ENCODE measurements around the gene ZSWIM5.
"Not testable (repeated sequence)": the region's sequence is repeated elsewhere in the genome, so short reads cannot be mapped to it uniquely, and the experiment has no call there.

ZSWIM5 gene

GRCh38 chr1:45107782-45108181, 98.6 kb downstream of the ZSWIM5 start:
- no peak for TF ChIP-seq CTCF (IDR thresholded peaks at IDR 0.05; ENCODE audit: extremely low read depth, missing control alignments)
- DNase-seq (ENCODE audit: low spot score), result no peak

- DNase-seq (ENCODE audit: low spot score), result not testable (repeated sequence)
Observed at GRCh38 chr1:45106864-45107263, 99.5 kb downstream of the ZSWIM5 start.

GRCh38 chr1:45106156-45106545, 100.3 kb downstream of the ZSWIM5 start:
- DNase-seq (ENCODE audit: low spot score), result not testable (repeated sequence)

GRCh38 chr1:45105486-45106155, 100.8 kb downstream of the ZSWIM5 start:
- DNase-seq (ENCODE audit: low spot score), result not testable (repeated sequence)

- DNase-seq (ENCODE audit: low spot score), result peak; percentile 5
- TF ChIP-seq CTCF (IDR thresholded peaks at IDR 0.05; ENCODE audit: extremely low read depth, missing control alignments), result no peak
Observed at GRCh38 chr1:45103534-45103933, 102.9 kb downstream of the ZSWIM5 start.

GRCh38 chr1:45101947-45102346, 104.5 kb downstream of the ZSWIM5 start:
- DNase-seq (ENCODE audit: low spot score), result no peak
- no peak for TF ChIP-seq CTCF (IDR thresholded peaks at IDR 0.05; ENCODE audit: extremely low read depth, missing control alignments)

GRCh38 chr1:45101528-45101927, 104.9 kb downstream of the ZSWIM5 start:
- not testable (repeated sequence) for DNase-seq (ENCODE audit: low spot score)

- no peak for TF ChIP-seq CTCF (IDR thresholded peaks at IDR 0.05; ENCODE audit: extremely low read depth, missing control alignments)
Observed at GRCh38 chr1:45097944-45098343, 108.5 kb downstream of the ZSWIM5 start.

GRCh38 chr1:45097079-45097478, 109.3 kb downstream of the ZSWIM5 start:
- no peak for TF ChIP-seq CTCF (IDR thresholded peaks at IDR 0.05; ENCODE audit: extremely low read depth, missing control alignments)
- no peak for DNase-seq (ENCODE audit: low spot score)

More at GRCh38 chr1:45097944-45098343, 108.5 kb downstream of the ZSWIM5 start:
- no peak for DNase-seq (ENCODE audit: low spot score)

GRCh38 chr1:45095450-45095849, 111.0 kb downstream of the ZSWIM5 start:
- TF ChIP-seq CTCF (IDR thresholded peaks at IDR 0.05; ENCODE audit: extremely low read depth, missing control alignments), result no peak

GRCh38 chr1:45094371-45094770, 112.0 kb downstream of the ZSWIM5 start:
- not testable (repeated sequence) for DNase-seq (ENCODE audit: low spot score)

More at GRCh38 chr1:45095450-45095849, 111.0 kb downstream of the ZSWIM5 start:
- no peak for DNase-seq (ENCODE audit: low spot score)

Measured in GM20000 (cell line).